Glutamatergic neuron (in vitro differentiated cells): Measurements from ENCODE around the gene PJA2. TPM values are rescaled to one million over a fixed set of nuclear protein-coding genes. Genes with fewer than 3 reads are reported as not detected.

Experiments
- DNase-seq: peaks from one replicate; pipeline ENCODE4 v3.0.0; 2022
- H3K27ac Mint-ChIP-seq: one replicate; pipeline ENCODE4 v1.8.0; 2020; ENCODE audit warnings: mild to moderate bottlenecking, mixed read lengths, inconsistent platforms; ENCODE audit not compliant: unreplicated experiment
- H3K27me3 Mint-ChIP-seq: one replicate; pipeline ENCODE4 v1.8.0; 2020; ENCODE audit warnings: mild to moderate bottlenecking, moderate library complexity, mixed read lengths, inconsistent platforms; ENCODE audit not compliant: unreplicated experiment
- H3K36me3 Mint-ChIP-seq: one replicate; pipeline ENCODE4 v1.8.0; 2020; ENCODE audit warnings: mild to moderate bottlenecking, mixed read lengths, inconsistent platforms; ENCODE audit not compliant: unreplicated experiment
- H3K4me1 Mint-ChIP-seq: one replicate; pipeline ENCODE4 v1.8.0; 2020; ENCODE audit warnings: mild to moderate bottlenecking, low read depth, mixed read lengths, inconsistent platforms; ENCODE audit not compliant: unreplicated experiment
- H3K4me3 Mint-ChIP-seq: one replicate; pipeline ENCODE4 v1.8.0; 2020; ENCODE audit warnings: mild to moderate bottlenecking, mixed read lengths, inconsistent platforms; ENCODE audit not compliant: unreplicated experiment
- H3K9me3 Mint-ChIP-seq: one replicate; pipeline ENCODE4 v1.8.0; 2020; ENCODE audit warnings: mild to moderate bottlenecking, moderate library complexity, mixed read lengths, inconsistent platforms; ENCODE audit not compliant: unreplicated experiment
- CTCF ChIP-seq: fragments of 200-600 bp; sonication (generic); IDR thresholded peaks from one replicate; pipeline ENCODE4 v1.5.0; 2021; ENCODE audit not compliant: partially characterized antibody, unreplicated experiment
- total RNA-seq: library from RNA; stranded (reverse); fragmentation: NEBNext Ultra II Directional; extraction: Animal tissue kit (Norgen Biotek cat#: 25700); gene quantifications from one replicate; pipeline ENCODE4 v1.2.1, GENCODE V29; 2021; ENCODE audit not compliant: unreplicated experiment

The PJA2 gene
- total RNA-seq, 1 donor from 2014 or later, result 156 TPM

- H3K27ac Mint-ChIP-seq, result no peak overlapping the region
These were observed 22.3 kb downstream of the PJA2 start for GRCh38 chr5:109387408-109387974.

GRCh38 chr5:109378095-109378494 lies 31.7 kb downstream of the PJA2 start:
- Mint-ChIP-seq H3K27ac (no peak overlapping the region), H3K27me3 (no peaks in the 10 kb centered on the region), H3K9me3 (peaks cover 1% of the 10 kb centered on the region), H3K4me3 (no peak overlapping the region), H3K4me1 (no peaks in the 10 kb centered on the region), H3K36me3 (no peaks in the 10 kb centered on the region)
- no peak for TF ChIP-seq CTCF
- DNase-seq, result no peak

More at GRCh38 chr5:109387408-109387974, 22.3 kb downstream of the PJA2 start:
- Mint-ChIP-seq H3K9me3 (no peaks in the 10 kb centered on the region), H3K4me1 (peaks cover 11% of the 10 kb centered on the region), H3K36me3 (no peaks in the 10 kb centered on the region), H3K4me3 (no peak overlapping the region), H3K27me3 (no peaks in the 10 kb centered on the region)
- no peak for TF ChIP-seq CTCF
- no peak for DNase-seq

- no peak for TF ChIP-seq CTCF
- peaks cover 1% of the 10 kb centered on the region for H3K9me3 Mint-ChIP-seq
- DNase-seq, result no peak
- no peak overlapping the region for H3K27ac Mint-ChIP-seq
- no peaks in the 10 kb centered on the region for H3K36me3 Mint-ChIP-seq
- no peaks in the 10 kb centered on the region for H3K27me3 Mint-ChIP-seq
- no peaks in the 10 kb centered on the region for H3K4me1 Mint-ChIP-seq
- H3K4me3 Mint-ChIP-seq, result no peak overlapping the region
These were observed 35.1 kb downstream of the PJA2 start for GRCh38 chr5:109374625-109375024.

- no peaks in the 10 kb centered on the region for H3K27me3 Mint-ChIP-seq
- TF ChIP-seq CTCF, result no peak
- no peak for DNase-seq
- H3K27ac Mint-ChIP-seq, result no peak overlapping the region
- H3K9me3 Mint-ChIP-seq, result peaks cover 2% of the 10 kb centered on the region
- H3K4me3 Mint-ChIP-seq, result no peak overlapping the region
- H3K36me3 Mint-ChIP-seq, result peaks cover 2% of the 10 kb centered on the region
- H3K4me1 Mint-ChIP-seq, result no peaks in the 10 kb centered on the region
These were observed 35.8 kb downstream of the PJA2 start for GRCh38 chr5:109373932-109374331.

- peaks cover 2% of the 10 kb centered on the region for H3K9me3 Mint-ChIP-seq
- TF ChIP-seq CTCF, result no peak
- H3K4me3 Mint-ChIP-seq, result no peak overlapping the region
These were observed 39.4 kb downstream of the PJA2 start for GRCh38 chr5:109370343-109370742.

More at GRCh38 chr5:109370343-109370742, 39.4 kb downstream of the PJA2 start:
- Mint-ChIP-seq H3K27me3 (no peaks in the 10 kb centered on the region), H3K36me3 (peaks cover 19% of the 10 kb centered on the region), H3K4me1 (peaks cover 2% of the 10 kb centered on the region), H3K27ac (no peak overlapping the region)
- no peak for DNase-seq
